Measurements from ENCODE around the gene IGFL1.
"Not testable (repeated sequence)": the region's sequence is repeated elsewhere in the genome, so short reads cannot be mapped to it uniquely, and the experiment has no call there.

DNA sequence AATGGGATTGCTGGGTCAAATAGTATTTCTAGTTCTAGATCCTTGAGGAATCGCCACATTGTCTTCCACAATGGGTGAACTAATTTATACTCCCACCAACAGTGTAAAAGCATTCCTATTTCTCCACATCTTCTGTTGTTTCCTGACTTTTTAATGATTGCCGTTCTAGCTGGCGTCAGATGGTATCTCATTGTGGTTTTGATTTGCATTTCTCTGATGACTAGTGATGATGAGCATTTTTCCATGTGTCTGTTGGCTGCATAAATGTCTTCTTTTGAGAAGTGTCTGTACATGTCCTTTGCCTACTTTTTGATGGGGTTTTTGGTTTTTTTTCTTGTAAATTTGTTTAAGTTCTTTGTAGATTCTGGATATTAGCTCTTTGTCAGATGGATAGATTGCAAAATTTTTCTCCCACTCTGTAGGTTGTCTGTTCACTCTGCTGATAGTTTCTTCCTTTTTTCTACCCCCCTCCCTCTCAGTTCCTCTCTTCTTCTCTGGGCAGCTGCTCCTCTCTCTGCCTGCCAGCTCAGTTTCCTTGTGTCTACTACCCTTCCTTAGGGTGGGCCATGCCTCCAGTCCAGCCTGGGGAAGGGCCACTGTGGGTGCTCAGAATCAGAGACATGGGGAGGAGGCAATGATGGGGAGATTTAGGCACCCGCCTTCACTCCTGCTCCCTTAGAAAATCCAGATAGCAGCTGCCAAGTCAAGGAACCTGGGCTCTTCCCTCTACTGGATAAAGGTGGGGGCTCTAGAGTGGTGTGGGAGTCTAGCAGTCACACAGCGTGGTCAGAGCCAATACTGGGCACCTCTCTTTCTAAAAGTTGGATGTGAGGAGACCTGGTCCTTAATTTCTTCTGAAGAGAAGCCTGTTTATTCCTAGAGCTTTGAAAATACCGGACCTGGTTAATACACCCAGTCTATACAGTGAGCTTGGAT, 44.5 kb upstream of the IGFL1 start:
- TF ChIP-seq, protein P1, sequence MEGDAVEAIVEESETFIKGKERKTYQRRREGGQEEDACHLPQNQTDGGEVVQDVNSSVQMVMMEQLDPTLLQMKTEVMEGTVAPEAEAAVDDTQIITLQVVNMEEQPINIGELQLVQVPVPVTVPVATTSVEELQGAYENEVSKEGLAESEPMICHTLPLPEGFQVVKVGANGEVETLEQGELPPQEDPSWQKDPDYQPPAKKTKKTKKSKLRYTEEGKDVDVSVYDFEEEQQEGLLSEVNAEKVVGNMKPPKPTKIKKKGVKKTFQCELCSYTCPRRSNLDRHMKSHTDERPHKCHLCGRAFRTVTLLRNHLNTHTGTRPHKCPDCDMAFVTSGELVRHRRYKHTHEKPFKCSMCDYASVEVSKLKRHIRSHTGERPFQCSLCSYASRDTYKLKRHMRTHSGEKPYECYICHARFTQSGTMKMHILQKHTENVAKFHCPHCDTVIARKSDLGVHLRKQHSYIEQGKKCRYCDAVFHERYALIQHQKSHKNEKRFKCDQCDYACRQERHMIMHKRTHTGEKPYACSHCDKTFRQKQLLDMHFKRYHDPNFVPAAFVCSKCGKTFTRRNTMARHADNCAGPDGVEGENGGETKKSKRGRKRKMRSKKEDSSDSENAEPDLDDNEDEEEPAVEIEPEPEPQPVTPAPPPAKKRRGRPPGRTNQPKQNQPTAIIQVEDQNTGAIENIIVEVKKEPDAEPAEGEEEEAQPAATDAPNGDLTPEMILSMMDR (conservative IDR thresholded peaks at IDR 0.05; ENCODE audit: low read depth, low read length) = not testable (repeated sequence)
- TF ChIP-seq EZH2 (IDR thresholded peaks at IDR 0.05; ENCODE audit: borderline replicate concordance, low read depth, low read length, poor library complexity, severe bottlenecking) = not testable (repeated sequence)
